GM19023 (cell line): ENCODE data around the gene NACAD.
"Not testable (repeated sequence)": the region's sequence is repeated elsewhere in the genome, so short reads cannot be mapped to it uniquely, and the experiment has no call there.

Source experiments
- ATAC-seq: cut with Tn5 transposase; IDR thresholded peaks from one replicate; pipeline ENCODE4 v1.9.1; 2021; ENCODE audit warnings: mild to moderate bottlenecking, moderate library complexity; ENCODE audit not compliant: unreplicated experiment

The NACAD gene

GRCh38 chr7:45114926-45115325, 26.2 kb upstream of the NACAD start:
- no peak for ATAC-seq

- not testable (repeated sequence) for ATAC-seq
Measured at GRCh38 chr7:45114257-45114656, 25.5 kb upstream of the NACAD start.

GRCh38 chr7:45112648-45113047, 23.9 kb upstream of the NACAD start:
- no peak for ATAC-seq

- peak; percentile 93 for ATAC-seq
Measured at GRCh38 chr7:45111298-45112223, 22.8 kb upstream of the NACAD start, which contains the start of gene TBRG4. Gene TBRG4 (minus strand): TSS chr7:45111697. CDS start chr7:45109237, 2,460 bp downstream.

- no peak for ATAC-seq
Measured at GRCh38 chr7:45108863-45109262, 20.1 kb upstream of the NACAD start.

DNA sequence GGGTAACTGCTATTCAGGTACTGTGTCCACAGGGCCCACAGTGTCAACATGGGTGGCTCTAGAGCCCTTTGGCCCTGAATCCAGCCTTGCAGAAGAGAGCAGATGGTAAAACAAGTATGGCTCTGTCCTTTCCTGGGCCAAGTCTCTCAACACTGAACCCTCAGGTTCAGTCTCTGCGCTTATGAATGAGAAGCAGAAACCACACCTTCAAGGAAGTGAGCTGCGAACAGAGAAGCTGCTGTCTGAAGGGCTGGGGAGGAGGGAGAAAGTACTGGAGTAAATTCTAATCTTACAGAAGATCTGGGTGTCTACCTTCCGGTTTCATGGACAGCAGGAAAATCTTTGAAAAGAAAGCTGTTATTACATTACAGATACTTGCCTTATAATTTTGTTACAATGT, 18.6 kb upstream of the NACAD start:
- ATAC-seq, result no peak

DNA sequence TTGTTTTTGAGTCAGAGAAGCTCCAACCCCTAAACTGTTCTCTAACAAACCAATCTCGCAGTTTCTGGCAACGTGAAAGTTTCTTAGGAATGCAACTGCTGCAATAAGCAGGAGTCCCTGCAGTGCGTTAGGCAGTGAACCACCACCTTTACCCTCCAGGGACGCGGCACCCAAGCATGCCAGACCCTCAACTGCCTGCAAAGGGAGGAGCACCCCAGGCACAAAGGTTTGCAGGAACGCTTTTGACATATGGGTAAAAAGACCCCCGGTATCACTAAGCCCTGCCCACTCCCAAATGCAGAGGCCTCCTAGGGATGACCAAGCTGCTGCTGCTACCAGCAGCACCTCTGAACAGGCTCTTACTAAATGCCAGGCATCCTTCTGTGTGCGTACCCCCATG, 18.1 kb upstream of the NACAD start:
- ATAC-seq, result no peak

DNA sequence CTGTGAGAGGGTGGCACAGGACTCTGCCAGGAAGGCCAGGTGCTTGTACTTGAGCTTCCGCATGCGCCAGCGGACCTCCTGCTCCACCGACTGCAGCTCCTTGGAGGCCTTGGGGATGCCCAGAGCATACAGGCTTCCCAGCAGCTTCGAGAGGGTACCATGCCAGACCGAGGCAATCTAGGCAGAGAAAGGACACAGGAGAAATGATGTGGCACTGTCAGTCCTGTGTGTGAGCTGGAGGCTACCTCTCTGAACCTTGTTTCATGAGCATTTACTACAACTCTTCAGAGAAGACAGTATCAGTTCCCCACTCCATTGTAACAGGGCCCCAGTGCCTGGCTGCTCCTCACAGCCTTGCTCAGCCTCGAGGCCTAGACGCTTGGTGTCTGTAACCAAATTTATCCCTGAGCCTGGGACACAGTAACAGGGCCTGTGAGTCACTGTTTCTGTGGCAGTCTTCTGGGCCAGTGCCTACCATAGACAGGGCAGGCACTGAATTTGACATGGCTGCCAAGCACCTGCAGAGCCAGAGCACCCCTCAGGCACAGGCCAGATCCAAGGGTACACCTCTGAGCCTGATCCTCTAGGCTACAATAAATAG, 16.9 kb upstream of the NACAD start:
- ATAC-seq, result no peak

DNA sequence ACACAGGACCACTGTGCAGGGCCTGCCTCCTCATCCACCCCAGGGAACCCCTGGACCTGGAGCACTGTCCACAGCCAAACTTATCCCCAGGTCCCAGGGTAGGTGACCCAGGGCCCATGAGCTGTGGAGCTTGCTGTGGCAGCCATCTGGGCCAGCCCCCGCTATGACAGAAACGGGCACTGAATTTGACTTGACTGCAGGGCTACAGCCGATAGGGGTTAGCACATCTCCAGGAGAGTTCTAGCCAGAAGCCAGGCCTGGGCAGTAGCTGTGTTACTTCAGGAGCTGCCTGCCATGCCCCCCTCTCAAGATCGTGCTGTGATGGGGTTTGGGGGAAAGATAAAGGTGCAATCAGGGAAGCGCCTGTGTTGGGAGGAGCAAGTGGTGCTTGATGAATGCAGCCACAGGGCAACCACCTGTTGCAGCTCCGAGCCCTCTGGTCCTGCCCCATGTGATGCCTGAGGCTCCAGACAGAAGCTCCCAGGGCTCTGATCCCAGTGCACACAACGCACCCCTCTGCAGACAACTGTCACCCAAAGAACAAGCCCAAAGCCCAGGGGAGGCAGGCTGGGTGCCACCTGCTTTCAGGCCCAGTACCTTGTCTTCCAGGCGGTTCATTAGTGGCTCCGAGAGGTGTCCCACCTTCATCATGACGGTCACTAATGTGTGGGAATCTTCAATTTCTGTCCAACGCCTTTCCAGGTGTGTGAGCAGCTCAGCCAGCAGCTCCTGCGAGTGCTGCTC, 16.2 kb upstream of the NACAD start:
- ATAC-seq, result no peak

GRCh38 chr7:45103958-45104843, 15.4 kb upstream of the NACAD start:
- ATAC-seq, result no peak

GRCh38 chr7:45102785-45103712, 14.3 kb upstream of the NACAD start:
- no peak for ATAC-seq

DNA sequence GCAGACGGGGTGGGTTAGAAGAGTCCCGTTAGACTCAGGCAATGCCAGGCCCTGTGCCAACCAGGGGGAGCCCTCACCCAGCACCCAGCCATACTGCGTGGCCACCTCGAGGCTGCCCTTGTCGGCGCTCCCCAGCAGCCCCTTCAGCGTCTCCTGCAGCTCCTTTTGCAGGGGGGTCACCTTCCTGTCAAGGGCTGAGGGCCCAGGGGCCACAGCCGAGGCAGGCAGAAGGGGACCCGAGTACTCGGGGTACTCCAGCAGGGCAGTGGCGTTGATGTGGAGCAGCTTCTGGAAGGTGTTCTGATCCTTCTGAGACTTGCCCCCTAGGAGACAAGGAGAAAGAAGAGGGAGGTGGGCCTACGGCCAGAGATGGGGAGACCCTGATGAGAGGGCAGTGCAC, 13.0 kb upstream of the NACAD start:
- no peak for ATAC-seq

DNA sequence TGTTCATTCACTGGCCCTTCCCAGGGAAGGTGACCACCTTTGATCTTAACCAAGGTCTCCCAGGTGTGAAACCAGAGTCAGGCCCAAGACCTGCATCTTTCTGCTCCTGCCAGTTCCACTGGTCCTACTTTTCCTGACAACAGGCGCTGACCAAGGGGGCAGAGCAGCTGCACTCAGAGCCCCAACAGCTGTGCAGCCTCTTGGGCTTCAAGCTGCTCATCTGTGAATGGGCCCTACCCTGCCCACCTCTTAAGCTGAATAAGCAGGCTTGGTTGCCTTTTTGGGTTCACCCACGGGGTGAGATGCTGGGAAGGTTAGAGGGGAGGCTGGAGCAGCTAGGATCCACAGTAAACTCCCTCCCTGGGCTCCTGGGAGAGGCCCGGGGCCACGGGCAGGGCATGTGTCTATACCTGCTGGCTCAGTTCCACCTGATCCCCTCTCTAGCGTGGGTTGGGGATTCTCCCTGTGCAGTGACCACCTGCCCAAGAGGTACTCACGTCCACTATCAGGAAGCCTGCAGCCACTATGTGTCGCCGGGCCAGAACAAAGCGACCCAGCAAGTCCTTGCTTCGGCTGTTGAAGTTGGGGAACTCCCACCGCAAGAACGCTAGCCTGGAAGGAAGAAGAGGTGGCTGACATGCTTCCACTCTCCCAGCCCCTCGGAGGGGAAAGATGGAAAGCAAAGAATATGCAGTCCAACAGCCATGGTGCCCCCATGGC, 12.2 kb upstream of the NACAD start:
- no peak for ATAC-seq

DNA sequence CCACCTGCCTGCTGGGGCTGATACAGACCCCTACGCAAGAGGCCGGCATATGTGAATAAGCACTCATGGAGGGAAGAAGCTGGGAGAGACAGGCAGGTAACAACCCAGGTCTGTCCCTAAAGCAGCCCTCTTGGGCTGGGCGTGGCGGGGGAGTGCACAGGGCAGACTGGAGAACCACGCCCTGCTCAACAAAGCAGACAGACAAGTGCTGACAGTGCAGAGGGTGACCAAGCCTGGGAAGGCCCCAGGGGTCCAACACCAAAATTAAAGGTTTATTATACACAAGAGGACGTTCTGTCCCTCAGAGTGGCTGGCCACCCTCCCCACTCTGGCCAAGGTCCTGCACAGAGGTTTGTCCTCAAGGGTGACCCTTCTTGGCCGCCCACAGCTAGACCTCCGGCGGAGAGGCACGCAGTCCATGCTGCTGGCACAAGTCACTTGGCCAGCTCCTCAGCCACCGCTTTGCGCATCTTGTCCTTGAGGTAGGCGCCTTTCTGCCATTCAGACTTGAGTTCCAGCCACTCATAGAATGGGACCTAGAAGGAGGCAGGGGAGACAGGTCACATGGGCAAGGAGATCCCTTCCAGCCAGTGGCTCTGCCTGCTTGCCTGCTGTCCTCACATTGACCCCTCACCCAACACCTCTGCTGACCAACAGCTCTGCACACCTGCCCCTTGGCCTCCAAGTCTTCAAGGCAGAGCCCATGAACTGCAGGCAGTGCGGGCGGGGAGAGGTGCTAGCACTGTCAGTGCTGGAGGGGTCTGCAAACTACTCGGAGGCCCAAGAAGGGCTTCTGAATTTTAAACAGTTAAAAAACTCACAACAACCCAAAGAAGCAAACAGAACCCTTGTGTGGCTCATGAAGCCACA, 11.4 kb upstream of the NACAD start:
- ATAC-seq, result no peak

- ATAC-seq, result no peak
Measured at GRCh38 chr7:45098983-45099839, 10.4 kb upstream of the NACAD start.

DNA sequence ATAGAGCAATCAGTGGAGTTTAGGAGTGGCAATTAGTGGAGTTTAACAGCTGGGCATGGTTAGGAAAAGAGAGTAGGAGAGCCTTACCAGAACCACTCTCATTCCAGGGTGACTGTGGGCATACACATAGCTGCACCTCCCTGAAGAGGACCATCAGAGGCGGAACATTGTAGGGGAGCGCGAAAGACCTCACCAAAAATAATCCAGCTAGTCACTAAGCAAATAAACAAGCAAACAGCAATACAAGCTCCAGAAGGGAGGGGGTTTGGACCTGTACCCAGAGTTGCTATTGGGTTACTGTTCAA, 4.1 kb upstream of the NACAD start:
- ATAC-seq, result no peak
